ENCODE results near the gene ZMIZ1. TPM values are rescaled to one million over a fixed set of nuclear protein-coding genes. Genes with fewer than 3 reads are reported as not detected.
A peak's percentile ranks its signal among the peaks of the same experiment; 100 is the strongest.

ZMIZ1 gene
- total RNA-seq, 4 donors from 2014 or later, result 71.9 to 104 (median 79.5) TPM

DNA sequence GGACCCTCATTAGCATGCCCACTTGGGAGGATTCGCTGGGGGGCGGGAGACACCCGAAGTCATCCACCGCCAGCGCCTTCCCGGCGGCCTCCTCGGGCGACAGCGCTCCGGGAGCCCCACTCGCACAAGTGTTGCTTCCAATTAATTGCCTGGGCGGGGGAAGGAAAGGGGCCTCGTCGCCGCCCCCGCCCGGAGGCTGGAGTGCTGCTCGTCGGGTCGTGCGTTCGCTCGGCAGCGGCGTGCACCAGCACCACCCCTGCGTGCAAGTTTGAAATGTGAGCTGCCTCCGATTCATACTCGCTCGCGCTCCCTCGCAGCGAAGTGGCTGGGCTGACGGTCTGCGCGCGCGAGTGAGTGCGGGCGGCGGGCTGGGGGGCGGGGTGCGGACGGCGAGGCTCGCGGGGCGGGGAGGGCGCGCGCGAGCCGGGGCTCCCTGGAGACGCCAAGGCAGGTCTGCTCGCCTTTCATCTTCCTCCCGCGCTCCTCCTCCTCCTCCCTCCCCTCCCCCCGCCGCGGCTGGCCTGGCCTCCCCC is 173.9 kb downstream of the ZMIZ1 start:
- TF ChIP-seq EP300 (IDR thresholded peaks at IDR 0.05) (no peak), POLR2AphosphoS5 (IDR thresholded peaks at IDR 0.05) (peak in 1 of 3 donors; percentile 28), POLR2A (IDR thresholded peaks at IDR 0.05) (no peak)
- TF ChIP-seq, protein P1, sequence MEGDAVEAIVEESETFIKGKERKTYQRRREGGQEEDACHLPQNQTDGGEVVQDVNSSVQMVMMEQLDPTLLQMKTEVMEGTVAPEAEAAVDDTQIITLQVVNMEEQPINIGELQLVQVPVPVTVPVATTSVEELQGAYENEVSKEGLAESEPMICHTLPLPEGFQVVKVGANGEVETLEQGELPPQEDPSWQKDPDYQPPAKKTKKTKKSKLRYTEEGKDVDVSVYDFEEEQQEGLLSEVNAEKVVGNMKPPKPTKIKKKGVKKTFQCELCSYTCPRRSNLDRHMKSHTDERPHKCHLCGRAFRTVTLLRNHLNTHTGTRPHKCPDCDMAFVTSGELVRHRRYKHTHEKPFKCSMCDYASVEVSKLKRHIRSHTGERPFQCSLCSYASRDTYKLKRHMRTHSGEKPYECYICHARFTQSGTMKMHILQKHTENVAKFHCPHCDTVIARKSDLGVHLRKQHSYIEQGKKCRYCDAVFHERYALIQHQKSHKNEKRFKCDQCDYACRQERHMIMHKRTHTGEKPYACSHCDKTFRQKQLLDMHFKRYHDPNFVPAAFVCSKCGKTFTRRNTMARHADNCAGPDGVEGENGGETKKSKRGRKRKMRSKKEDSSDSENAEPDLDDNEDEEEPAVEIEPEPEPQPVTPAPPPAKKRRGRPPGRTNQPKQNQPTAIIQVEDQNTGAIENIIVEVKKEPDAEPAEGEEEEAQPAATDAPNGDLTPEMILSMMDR (IDR thresholded peaks at IDR 0.05), result no peak
- Histone ChIP-seq H3K4me1 (peaks cover 95% of the 10 kb centered on the region), H3K4me3 (peak overlapping the region; percentile 68), H3K27me3 (no peaks in the 10 kb centered on the region), H3K27ac (peak overlapping the region; percentile 89), H3K36me3 (no peaks in the 10 kb centered on the region), H3K9me3 (no peaks in the 10 kb centered on the region)
- no CpG with 5 or more reads among the region's 60 CpGs for WGBS
- DNase-seq (ENCODE audit: low spot score in 2 of 2), result no peak

DNA sequence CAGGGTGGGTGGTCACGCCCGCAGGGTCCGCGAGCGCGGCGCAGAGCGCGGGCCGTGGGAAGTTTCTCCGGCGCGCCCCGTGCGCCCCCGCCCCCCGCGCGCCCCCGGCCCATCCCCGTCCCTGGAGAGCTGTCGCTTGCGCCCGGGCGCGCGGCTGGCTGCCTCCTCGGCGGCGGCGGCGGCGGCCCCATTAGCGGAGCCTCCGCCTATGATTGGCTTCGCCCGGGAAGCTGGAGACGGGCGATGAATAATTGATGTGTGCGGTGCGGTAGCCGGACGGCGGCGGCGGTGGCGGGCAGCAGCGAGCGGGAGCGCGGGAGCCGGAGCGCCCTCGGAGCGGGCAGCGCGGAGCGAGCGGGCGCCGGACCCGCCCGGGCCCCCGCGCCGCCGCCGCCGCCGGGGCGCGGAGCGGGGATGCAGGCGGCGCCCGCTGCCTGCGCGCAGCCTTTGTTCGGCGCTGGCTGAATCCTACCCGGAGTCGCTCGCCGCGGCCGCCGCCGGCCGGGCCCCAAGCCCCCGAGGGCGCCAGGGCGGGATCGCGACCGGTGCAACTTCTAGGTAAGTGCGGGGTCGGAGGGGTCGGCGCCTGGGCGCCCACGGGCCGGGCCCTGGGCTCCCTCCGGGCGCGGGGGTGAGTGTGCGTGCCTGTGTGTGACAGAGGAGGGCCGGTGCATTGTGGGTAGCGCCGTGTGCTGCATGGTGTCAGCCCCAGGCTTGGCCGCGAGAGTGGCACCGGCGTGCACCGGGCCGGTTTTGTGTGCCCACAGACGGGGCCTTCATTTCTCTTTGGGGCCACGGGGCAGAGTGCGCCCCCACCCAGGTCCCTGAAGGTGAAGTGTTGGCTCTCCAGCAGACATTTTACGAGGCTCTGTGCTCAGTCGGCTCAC is 174.7 kb downstream of the ZMIZ1 start:
- Histone ChIP-seq H3K27me3 (no peaks in the 10 kb centered on the region), H3K4me3 (peak overlapping the region; percentile 68), H3K9me3 (no peaks in the 10 kb centered on the region), H3K4me1 (peaks cover 95% of the 10 kb centered on the region), H3K36me3 (no peaks in the 10 kb centered on the region), H3K27ac (peak overlapping the region; percentile 89)
- DNase-seq (ENCODE audit: low spot score in 2 of 2), result no peak
- WGBS, result 6% methylated on average over 23 of the region's 120 CpGs
- TF ChIP-seq, protein P1 (IDR thresholded peaks at IDR 0.05), result no peak
- TF ChIP-seq POLR2AphosphoS5 (IDR thresholded peaks at IDR 0.05), result no peak

DNA sequence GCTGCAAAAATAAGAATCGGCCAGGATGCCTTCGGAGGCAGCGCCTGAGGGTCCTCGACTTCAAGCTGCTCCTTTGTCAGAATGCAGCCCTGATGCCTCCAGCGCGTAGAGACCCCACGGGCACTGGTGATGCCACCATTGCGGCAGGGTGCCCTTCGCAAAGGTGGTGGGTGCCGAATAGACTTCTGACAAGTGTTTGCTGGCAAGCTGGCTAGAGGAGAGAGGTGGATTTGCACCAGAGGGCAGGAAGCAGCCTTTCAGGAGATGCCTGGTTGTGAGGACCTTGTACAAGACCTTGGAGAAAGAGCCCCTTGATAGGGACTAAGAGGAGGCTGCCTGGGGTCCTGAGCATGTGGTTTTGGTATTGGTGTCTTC is 175.3 kb downstream of the ZMIZ1 start:
- 82% methylated on average over 4 of the region's 10 CpGs for WGBS
- TF ChIP-seq POLR2A (IDR thresholded peaks at IDR 0.05) (no peak), POLR2AphosphoS5 (IDR thresholded peaks at IDR 0.05) (no peak), EP300 (IDR thresholded peaks at IDR 0.05) (no peak)
- TF ChIP-seq, protein P1 (IDR thresholded peaks at IDR 0.05), result no peak
- Histone ChIP-seq H3K4me1 (peaks cover 95% of the 10 kb centered on the region), H3K9me3 (no peaks in the 10 kb centered on the region), H3K36me3 (no peaks in the 10 kb centered on the region), H3K4me3 (peak overlapping the region; percentile 68), H3K27ac (peak overlapping the region; percentile 83), H3K27me3 (no peaks in the 10 kb centered on the region)
- DNase-seq (ENCODE audit: low spot score in 2 of 2), result no peak

DNA sequence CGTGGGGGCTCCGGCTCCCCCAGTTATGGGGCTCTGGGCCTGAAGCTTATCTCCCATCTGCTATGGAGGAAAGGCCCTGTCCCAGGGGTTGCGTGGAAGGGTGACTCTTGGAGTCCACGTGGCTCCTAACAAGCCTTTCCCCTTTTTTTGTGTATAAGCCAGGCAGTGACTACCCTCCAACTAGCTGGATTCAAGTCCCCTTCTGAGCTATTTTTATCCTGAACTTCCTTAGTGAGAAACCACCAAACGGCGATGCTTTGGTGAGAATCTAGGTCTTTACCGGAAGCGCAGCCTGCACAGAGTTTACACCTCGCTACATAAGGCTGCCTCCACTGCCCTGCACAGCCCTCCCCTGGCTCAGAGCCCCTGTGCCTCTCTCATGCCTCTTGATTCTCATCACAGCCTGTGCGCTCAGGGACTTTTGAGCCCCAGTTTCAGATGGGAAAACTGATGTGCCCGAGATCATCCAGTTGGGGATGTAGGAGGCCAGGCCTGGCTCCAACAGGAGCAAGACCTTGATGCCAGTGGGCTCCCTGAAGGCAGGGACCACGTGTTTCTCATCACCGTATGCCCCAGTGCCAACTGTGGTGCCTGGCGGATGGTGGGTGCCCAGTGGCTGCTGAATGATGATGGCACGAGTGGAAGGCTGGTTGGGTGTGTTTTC is 176.2 kb downstream of the ZMIZ1 start:
- DNase-seq (ENCODE audit: low spot score in 2 of 2), result no peak
- H3K27me3 ChIP-seq, result no peaks in the 10 kb centered on the region
- peaks cover 95% of the 10 kb centered on the region for H3K4me1 ChIP-seq
- H3K27ac ChIP-seq, result peak overlapping the region; percentile 83
- no peaks in the 10 kb centered on the region for H3K9me3 ChIP-seq
- H3K36me3 ChIP-seq, result no peaks in the 10 kb centered on the region
- 85% methylated on average over 15 of the region's 15 CpGs for WGBS
- TF ChIP-seq EP300 (IDR thresholded peaks at IDR 0.05) (no peak), POLR2A (IDR thresholded peaks at IDR 0.05) (no peak), POLR2AphosphoS5 (IDR thresholded peaks at IDR 0.05) (no peak)
- TF ChIP-seq, protein P1 (IDR thresholded peaks at IDR 0.05), result no peak
- peak overlapping the region; percentile 68 for H3K4me3 ChIP-seq

All from suprapubic skin (tissue), 4 donors.